Ovary (tissue), 9 donors: ENCODE measurements around the gene VPS37B. TPM values are rescaled to one million over a fixed set of nuclear protein-coding genes. Genes with fewer than 3 reads are reported as not detected.

Source experiments
- DNase-seq, 5 donors: peaks; one replicate each; pipeline ENCODE4 v3.0.0-alpha.2; 2019 to 2020
- H3K27ac ChIP-seq, 2 donors: fragments of 200-600 bp; one replicate each; pipeline versions ENCODE4 v1.5.1 to v1.8.0; 2019 to 2022
- H3K27me3 ChIP-seq: fragments of 200-600 bp; one replicate; pipeline ENCODE4 v1.8.0; 2022
- H3K36me3 ChIP-seq: fragments of 200-600 bp; sonication (generic); one replicate; pipeline ENCODE4 v1.5.1; 2019
- H3K4me1 ChIP-seq: one replicate; pipeline ENCODE4 v1.8.1; 2013; ENCODE audit warnings: mild to moderate bottlenecking, moderate library complexity; ENCODE audit not compliant: insufficient read depth
- H3K4me3 ChIP-seq: fragments of 200-600 bp; sonication (generic); one replicate; pipeline ENCODE4 v1.5.1; 2017
- H3K9me3 ChIP-seq, 2 donors: fragments of 200-600 bp in 1 of 2; sonication (generic) in 1 of 2; one replicate each; pipeline versions ENCODE4 v1.5.1 to v1.8.1; 2013 to 2019; ENCODE audit warnings: mild to moderate bottlenecking in 1 of 2, moderate library complexity in 1 of 2
- EP300 ChIP-seq: sonication (generic); formaldehyde crosslinking; IDR thresholded peaks from one replicate; pipeline ENCODE4 v1.6.1; 2017; ENCODE audit warnings: antibody characterized with exemption
- POLR2A ChIP-seq: fragments of 450-650 bp; IDR thresholded peaks from one replicate; pipeline ENCODE4 v1.6.1; 2017; ENCODE audit warnings: antibody characterized with exemption, mild to moderate bottlenecking, moderate library complexity
- WGBS, 3 donors: extraction: QIAGEN DNeasy Blood & Tissue Kit in 1 of 3; methylation state at CpG; one replicate each; pipeline versions ENCODE4 v1.1.5 to v1.1.7; 2013 to 2017; 5-methylcytosine and 5-hydroxymethylcytosine counted together
- intact Hi-C, 4 donors: fragments of 100-400 bp; cut with DNase I; formaldehyde crosslinking; loops; one replicate each; pipeline versions ENCODE4 v1.11.0 to v1.15.1; 2022 to 2023
- polyA plus RNA-seq, 2 donors: library from polyadenylated mRNA; stranded (reverse); fragments of 200-250 nt in 1 of 2; fragments of 350-450 nt in 1 of 2; fragmentation: Illumina TruSeq in 1 of 2; extraction: RNeasy Lipid Tissue Mini Kit (QIAGEN cat#74804) in 1 of 2; gene quantifications; one replicate each; pipeline ENCODE4 v1.2.3, GENCODE V29; 2013 to 2014
- total RNA-seq, 7 donors: library from RNA; depleted of rRNA in 2 of 7; stranded (reverse); fragments of >200 nt in 2 of 7; fragmentation: NEBNext Ultra II Directional in 3 of 7; extraction: Animal tissue kit (Norgen Biotek cat#: 25700) in 3 of 7; gene quantifications; one replicate each; pipeline versions ENCODE4 v1.1.0 to v1.2.4, GENCODE V29; 2016 to 2023
- TF ChIP-seq, protein P1 (sequence below), 3 donors: fragments of 450-650 bp in 2 of 3; fragments of 200-600 bp in 1 of 3; IDR thresholded peaks; one replicate each; pipeline versions ENCODE4 v1.5.1 to v1.8.0; 2016 to 2022; ENCODE audit warnings: antibody characterized with exemption in 3 of 3, mild to moderate bottlenecking in 1 of 3
- donor health status: DM: no; HTN: no; CAD: no; lungs with moderate emphysema.
- donor health status: DM: no; HTN: no; CAD: no.
- donor health status: Bipolar disorder and iron deficiency.
- donor health status: DM: yes; HTN: yes; CAD: no.
- donor health status: DM: no; HTN: no; CAD: no.
- donor health status: DM: yes; HTN: yes; CAD: no.

The VPS37B gene
- total and polyA plus RNA-seq, 9 donors: 9.5 to 44.3 (median 12.1) TPM

DNA sequence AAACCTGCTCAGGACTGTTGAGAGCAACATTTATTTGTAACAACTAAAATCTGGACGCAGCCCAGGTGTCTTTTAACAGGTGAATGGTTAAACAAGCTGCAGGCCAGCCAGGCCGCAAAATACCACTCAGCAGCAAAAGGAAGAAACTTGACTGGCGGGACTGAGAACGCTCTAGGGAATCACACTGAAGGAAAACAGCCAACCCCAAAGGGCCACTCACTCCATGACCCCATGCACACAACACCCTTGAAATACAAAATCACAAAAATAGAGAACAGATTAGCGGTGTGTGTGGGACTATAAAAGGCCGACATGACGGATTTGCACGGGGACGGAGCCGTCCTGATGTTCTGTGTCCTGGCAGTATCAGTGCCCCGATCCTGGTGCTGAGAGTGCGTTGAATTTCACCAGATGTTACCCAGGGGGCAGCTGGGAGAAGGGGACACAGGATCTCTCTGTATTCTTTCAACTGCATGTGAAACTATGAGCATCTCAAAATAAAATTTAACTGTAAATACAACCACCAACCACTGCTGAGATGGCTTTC lies 23.0 kb downstream of the VPS37B start:
- Histone ChIP-seq H3K36me3 (no peaks in the 10 kb centered on the region), H3K9me3 (no peaks in the 10 kb centered on the region), H3K27me3 (no peaks in the 10 kb centered on the region), H3K27ac (no peak overlapping the region), H3K4me1 (peaks cover 14% of the 10 kb centered on the region), H3K4me3 (no peak overlapping the region)
- WGBS, 3 donors: 83 to 90% (median 85%) methylated on average over 12 of the region's 12 CpGs
- intact Hi-C loops: no loop called here
- no peak for TF ChIP-seq EP300
- TF ChIP-seq POLR2A: no peak
- TF ChIP-seq, protein P1, sequence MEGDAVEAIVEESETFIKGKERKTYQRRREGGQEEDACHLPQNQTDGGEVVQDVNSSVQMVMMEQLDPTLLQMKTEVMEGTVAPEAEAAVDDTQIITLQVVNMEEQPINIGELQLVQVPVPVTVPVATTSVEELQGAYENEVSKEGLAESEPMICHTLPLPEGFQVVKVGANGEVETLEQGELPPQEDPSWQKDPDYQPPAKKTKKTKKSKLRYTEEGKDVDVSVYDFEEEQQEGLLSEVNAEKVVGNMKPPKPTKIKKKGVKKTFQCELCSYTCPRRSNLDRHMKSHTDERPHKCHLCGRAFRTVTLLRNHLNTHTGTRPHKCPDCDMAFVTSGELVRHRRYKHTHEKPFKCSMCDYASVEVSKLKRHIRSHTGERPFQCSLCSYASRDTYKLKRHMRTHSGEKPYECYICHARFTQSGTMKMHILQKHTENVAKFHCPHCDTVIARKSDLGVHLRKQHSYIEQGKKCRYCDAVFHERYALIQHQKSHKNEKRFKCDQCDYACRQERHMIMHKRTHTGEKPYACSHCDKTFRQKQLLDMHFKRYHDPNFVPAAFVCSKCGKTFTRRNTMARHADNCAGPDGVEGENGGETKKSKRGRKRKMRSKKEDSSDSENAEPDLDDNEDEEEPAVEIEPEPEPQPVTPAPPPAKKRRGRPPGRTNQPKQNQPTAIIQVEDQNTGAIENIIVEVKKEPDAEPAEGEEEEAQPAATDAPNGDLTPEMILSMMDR (IDR thresholded peaks at IDR 0.05): no peak
- DNase-seq: no peak

DNA sequence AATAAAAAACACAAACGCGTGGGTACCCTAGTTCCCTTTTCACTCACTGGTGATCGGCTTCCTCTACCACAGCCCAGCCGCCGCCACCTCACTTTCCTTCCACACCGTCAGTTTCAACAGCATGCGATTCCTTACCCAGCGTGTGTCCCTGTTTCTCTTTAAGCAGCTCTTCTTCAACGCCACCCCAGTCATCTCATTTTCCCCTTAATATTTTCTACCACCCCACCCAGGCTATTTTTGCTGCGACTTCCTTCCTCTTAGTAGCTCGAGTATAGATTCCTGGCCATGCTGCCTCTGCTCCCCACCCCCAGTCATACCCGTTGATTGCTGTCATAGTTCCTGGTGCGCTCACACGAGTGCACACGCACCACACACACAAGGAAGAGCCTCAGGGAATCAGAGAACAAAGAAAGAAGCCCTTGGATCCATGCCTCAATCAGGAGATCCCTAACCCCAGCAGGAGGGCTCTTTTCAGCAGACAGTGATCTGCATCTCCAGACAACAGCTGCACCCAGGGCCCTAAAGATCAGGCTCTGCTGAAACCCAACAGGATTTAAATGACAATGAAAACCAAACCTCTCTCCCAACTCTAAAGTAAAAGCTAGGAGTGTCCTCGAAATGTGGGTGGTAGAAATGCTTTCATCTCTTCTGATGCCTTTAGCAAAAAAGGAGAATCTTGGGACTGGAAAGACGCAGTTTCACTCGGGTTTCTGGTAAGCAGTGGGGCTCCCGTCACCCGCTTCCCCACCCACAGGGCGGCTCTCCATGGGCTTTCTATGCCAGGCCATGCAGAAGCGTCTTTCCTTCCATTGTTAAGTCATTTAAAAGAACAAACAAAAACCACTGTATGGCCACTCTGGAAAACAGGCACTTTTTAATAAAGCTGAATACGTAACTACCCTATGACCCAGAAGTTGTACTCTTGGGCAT lies 23.8 kb downstream of the VPS37B start:
- H3K4me3 ChIP-seq: no peak overlapping the region
- TF ChIP-seq, protein P1 (IDR thresholded peaks at IDR 0.05): no peak
- TF ChIP-seq EP300: no peak
- no peak for TF ChIP-seq POLR2A
- peaks cover 11% of the 10 kb centered on the region for H3K4me1 ChIP-seq
- H3K36me3 ChIP-seq: no peaks in the 10 kb centered on the region
- 46 to 56% (median 50%) methylated on average over 23 of the region's 23 CpGs for WGBS, 3 donors
- H3K9me3 ChIP-seq: no peaks in the 10 kb centered on the region
- no peaks in the 10 kb centered on the region for H3K27me3 ChIP-seq
- peak in 1 of 5 donors; percentile 20 for DNase-seq
- H3K27ac ChIP-seq: no peak overlapping the region
- intact Hi-C loops: no loop called here

- TF ChIP-seq EP300: no peak
- Histone ChIP-seq H3K9me3 (no peaks in the 10 kb centered on the region), H3K4me1 (peaks cover 11% of the 10 kb centered on the region), H3K4me3 (no peak overlapping the region), H3K36me3 (no peaks in the 10 kb centered on the region), H3K27me3 (no peaks in the 10 kb centered on the region), H3K27ac (no peak overlapping the region)
- WGBS, 3 donors: 34 to 45% (median 42%) methylated on average over 15 of the region's 15 CpGs
- intact Hi-C loops: no loop called here
- DNase-seq: peak in 1 of 5 donors; percentile 14
These were observed 24.9 kb downstream of the VPS37B start for GRCh38 chr12:122870867-122871664.

DNA sequence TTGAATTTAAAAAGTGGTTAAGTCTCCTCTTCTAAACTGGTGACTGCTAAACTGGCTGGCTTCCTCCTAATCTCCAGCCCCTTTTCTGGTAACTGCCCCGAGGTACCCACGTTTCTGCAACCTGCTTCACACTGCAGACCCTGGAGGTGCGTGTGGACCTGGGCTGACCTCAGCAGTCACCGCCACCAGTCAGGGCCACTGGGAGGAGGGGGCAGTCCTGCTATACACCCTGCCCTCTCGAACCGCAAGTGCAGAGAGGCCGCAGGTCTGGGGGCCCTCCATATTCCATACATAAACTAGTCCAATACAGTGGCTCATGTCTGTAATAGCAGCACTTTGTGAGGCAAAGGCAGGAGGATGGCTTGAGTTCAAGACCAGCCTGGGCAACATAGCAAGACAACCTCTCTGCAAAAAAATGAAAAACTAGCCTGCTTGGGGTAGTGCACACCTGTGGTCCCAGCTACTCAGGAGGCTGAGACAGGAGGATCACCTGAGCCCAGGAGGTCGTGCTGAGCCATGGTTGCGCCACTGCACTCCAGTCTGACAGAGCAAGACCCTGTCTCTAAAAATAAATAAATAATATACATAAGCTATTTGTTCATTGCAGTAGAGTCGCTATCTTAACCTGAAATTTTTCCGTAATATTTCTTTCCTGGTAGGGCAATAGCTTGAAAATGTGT lies 25.6 kb downstream of the VPS37B start:
- no peaks in the 10 kb centered on the region for H3K27me3 ChIP-seq
- H3K36me3 ChIP-seq: no peaks in the 10 kb centered on the region
- intact Hi-C loops: no loop called here
- TF ChIP-seq POLR2A: no peak
- TF ChIP-seq EP300: no peak
- TF ChIP-seq, protein P1 (IDR thresholded peaks at IDR 0.05): no peak
- 92 to 95% (median 95%) methylated on average over 11 of the region's 11 CpGs for WGBS, 3 donors
- H3K4me1 ChIP-seq: peaks cover 11% of the 10 kb centered on the region
- no peak overlapping the region for H3K27ac ChIP-seq
- no peaks in the 10 kb centered on the region for H3K9me3 ChIP-seq
- no peak overlapping the region for H3K4me3 ChIP-seq
- DNase-seq: no peak
